GM23338 (cell line): ENCODE results near the gene ARFIP1.

Source experiments
- CREB1 ChIP-seq: fragments of 250-450 bp; sonication (Bioruptor Pico); IDR thresholded peaks from 2 replicates; pipeline ENCODE4 v1.5.0; 2020; ENCODE audit warnings: low read depth, mild to moderate bottlenecking, moderate library complexity
- EZH2 ChIP-seq: fragments of 200-600 bp; sonication (generic); IDR thresholded peaks from one replicate; pipeline ENCODE4 v1.8.0; 2017; ENCODE audit warnings: antibody characterized with exemption, mild to moderate bottlenecking, low read depth; ENCODE audit not compliant: unreplicated experiment
- EZH2phosphoT487 ChIP-seq: fragments of 200-600 bp; sonication (generic); IDR thresholded peaks from one replicate; pipeline ENCODE4 v1.8.1; 2018; ENCODE audit warnings: antibody characterized with exemption; ENCODE audit not compliant: unreplicated experiment
- JUNB ChIP-seq: IDR thresholded peaks from one replicate; pipeline ENCODE4 v1.6.1; 2016; ENCODE audit warnings: antibody characterized with exemption; ENCODE audit not compliant: unreplicated experiment
- POLR2AphosphoS5 ChIP-seq: IDR thresholded peaks from 2 replicates; pipeline ENCODE4 v1.6.1; 2016; ENCODE audit warnings: antibody characterized with exemption, low read depth
- ZNF114 ChIP-seq: fragments of 250-450 bp; sonication (Bioruptor Pico); IDR thresholded peaks from 2 replicates; pipeline ENCODE4 v1.5.0; 2020; ENCODE audit warnings: mild to moderate bottlenecking, moderate library complexity
- TF ChIP-seq, protein P1 (sequence below), 2 experiments: fragments of 200-600 bp in 1 of 2; sonication (generic) in 1 of 2; conservative IDR thresholded peaks; 2 replicates each; pipeline versions ENCODE4 v1.5.1 to v1.6.1; 2016 to 2017; ENCODE audit warnings: antibody characterized with exemption in 2 of 2, low read depth in 2 of 2, mild to moderate bottlenecking in 2 of 2, moderate library complexity in 1 of 2
- TF ChIP-seq, protein P2 (sequence below): IDR thresholded peaks from one replicate; pipeline ENCODE4 v1.6.1; 2018; ENCODE audit warnings: antibody characterized with exemption; ENCODE audit not compliant: unreplicated experiment

DNA sequence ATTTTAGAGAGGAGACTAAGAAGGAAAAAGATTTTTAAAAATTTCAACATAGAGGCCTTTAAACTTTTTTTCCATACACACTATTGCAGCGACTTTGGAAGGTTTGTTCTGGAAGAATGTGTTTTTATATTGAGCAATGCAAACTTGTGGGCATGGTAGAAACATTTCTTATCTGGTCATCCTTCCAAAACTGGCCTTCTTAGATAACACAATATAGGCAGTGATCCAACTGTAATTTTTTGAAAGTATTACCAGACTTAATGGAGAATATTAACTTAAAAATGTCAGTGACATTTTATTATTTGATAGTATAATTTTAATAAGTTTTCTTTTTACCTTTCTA, 182.0 kb downstream of the ARFIP1 start:
- TF ChIP-seq, protein P1, sequence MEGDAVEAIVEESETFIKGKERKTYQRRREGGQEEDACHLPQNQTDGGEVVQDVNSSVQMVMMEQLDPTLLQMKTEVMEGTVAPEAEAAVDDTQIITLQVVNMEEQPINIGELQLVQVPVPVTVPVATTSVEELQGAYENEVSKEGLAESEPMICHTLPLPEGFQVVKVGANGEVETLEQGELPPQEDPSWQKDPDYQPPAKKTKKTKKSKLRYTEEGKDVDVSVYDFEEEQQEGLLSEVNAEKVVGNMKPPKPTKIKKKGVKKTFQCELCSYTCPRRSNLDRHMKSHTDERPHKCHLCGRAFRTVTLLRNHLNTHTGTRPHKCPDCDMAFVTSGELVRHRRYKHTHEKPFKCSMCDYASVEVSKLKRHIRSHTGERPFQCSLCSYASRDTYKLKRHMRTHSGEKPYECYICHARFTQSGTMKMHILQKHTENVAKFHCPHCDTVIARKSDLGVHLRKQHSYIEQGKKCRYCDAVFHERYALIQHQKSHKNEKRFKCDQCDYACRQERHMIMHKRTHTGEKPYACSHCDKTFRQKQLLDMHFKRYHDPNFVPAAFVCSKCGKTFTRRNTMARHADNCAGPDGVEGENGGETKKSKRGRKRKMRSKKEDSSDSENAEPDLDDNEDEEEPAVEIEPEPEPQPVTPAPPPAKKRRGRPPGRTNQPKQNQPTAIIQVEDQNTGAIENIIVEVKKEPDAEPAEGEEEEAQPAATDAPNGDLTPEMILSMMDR (conservative IDR thresholded peaks at IDR 0.05; ENCODE audit: low read depth in 2 of 2): no peak
- TF ChIP-seq JUNB (no peak), EZH2 (no peak), CREB1 (CRISPR knock-in tag) (no peak), POLR2AphosphoS5 (no peak), EZH2phosphoT487 (no peak), ZNF114 (CRISPR knock-in tag) (no peak)
- TF ChIP-seq, protein P2, sequence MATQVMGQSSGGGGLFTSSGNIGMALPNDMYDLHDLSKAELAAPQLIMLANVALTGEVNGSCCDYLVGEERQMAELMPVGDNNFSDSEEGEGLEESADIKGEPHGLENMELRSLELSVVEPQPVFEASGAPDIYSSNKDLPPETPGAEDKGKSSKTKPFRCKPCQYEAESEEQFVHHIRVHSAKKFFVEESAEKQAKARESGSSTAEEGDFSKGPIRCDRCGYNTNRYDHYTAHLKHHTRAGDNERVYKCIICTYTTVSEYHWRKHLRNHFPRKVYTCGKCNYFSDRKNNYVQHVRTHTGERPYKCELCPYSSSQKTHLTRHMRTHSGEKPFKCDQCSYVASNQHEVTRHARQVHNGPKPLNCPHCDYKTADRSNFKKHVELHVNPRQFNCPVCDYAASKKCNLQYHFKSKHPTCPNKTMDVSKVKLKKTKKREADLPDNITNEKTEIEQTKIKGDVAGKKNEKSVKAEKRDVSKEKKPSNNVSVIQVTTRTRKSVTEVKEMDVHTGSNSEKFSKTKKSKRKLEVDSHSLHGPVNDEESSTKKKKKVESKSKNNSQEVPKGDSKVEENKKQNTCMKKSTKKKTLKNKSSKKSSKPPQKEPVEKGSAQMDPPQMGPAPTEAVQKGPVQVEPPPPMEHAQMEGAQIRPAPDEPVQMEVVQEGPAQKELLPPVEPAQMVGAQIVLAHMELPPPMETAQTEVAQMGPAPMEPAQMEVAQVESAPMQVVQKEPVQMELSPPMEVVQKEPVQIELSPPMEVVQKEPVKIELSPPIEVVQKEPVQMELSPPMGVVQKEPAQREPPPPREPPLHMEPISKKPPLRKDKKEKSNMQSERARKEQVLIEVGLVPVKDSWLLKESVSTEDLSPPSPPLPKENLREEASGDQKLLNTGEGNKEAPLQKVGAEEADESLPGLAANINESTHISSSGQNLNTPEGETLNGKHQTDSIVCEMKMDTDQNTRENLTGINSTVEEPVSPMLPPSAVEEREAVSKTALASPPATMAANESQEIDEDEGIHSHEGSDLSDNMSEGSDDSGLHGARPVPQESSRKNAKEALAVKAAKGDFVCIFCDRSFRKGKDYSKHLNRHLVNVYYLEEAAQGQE: no peak
